Stimulated activated CD4-positive, alpha-beta T cell treated with anti-CD3 and anti-CD28 coated beads, TNF-alpha, amount 100 ng/mL, for 24 hours (primary cell): ENCODE measurements around the gene ZNF701.
"Not testable (repeated sequence)": the region's sequence is repeated elsewhere in the genome, so short reads cannot be mapped to it uniquely, and the experiment has no call there.

Experiments used
- DNase-seq, 3 experiments: peaks; one replicate each; pipeline ENCODE4 v3.0.0-alpha.2; 2020; ENCODE audit warnings: low read depth in 3 of 3

Gene ZNF701

DNA sequence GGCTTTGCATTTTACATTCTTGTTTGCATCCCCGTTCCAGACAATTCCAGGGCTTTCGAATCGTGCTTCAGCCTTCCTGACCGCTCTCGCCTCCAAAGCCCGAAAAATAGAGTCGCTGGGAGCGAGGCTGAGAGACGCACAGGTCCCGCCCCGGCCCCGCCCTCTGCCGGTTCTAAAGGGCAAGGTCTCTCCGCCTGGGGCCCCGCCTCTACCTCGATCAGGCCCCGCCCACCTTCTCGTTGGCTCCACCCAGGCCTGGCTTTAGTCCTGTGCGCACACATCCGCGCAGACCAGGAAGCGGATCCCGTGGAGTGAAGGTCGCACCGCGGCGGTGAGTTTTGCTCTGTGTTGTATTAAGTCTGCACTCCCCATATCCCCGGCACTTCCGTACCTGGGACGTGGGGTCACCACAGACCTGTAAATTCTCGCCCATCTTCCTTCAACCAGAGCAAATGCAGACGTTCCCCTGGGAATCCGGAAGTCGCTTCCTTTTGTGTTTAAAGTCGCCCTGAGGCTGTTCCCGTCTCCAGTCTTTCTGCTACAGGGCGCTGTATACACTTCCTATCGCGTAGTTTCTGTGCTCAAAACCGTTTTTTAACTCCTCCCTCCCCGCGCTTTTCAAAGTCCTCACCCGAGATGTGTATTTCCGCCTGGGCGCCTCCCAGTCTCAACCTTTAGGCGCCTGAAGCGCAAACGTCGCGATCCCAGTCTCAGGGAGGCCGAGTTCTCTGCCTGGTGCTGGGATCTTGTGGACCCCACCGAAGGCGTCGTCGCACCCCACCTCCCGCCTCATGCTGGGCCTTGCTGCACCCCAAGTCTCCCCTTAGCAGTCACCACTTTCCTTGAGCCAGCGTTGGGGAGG lies at the start of gene ZNF701:
ZNF701 (plus strand) TSS at position 288 of the 862 bp plus-strand sequence. CDS start 3,861 bp downstream, outside the sequence.
- DNase-seq: peak; percentile 89 to 93 (median 90)

DNA sequence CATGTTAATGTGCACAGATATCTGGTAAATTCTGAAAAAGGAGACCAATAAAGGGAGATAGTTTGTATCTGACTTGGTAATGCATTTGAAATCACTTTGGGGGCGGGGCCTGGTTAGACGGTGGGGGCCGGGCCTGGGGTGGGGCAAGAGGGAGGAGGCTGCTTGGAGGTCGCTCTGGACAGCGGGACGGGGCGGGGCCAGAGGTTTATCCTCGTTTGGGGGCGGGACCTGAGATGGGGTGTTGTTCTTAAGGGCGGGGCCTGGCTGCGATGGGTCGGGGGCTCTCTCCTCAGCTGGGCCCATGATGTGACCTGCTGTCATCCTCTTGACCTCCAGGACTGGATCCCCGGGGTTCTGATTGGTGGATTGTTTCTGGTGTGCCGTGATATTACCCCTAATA lies 47.5 kb upstream of the ZNF701 start:
- no peak for DNase-seq

DNA sequence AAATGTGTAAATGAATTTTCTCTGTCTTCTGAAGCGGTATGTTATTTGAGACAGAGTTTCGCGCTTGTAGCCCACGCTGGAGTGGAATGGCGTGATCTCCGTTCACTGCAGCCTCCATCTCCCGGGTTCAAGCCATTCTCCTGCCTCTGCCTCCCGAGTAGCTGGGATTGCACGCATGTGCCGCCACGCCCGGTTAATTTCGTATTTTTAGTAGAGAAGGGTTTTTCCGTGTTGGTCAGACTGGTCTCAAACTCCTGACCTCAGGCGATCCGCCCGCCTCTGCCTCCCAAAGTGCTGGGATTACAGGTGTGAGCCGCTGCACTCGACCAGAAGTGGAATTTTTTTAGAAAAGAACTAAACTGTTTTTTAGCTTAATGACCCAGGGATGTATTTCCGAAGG lies 46.0 kb upstream of the ZNF701 start:
- no peak for DNase-seq

DNA sequence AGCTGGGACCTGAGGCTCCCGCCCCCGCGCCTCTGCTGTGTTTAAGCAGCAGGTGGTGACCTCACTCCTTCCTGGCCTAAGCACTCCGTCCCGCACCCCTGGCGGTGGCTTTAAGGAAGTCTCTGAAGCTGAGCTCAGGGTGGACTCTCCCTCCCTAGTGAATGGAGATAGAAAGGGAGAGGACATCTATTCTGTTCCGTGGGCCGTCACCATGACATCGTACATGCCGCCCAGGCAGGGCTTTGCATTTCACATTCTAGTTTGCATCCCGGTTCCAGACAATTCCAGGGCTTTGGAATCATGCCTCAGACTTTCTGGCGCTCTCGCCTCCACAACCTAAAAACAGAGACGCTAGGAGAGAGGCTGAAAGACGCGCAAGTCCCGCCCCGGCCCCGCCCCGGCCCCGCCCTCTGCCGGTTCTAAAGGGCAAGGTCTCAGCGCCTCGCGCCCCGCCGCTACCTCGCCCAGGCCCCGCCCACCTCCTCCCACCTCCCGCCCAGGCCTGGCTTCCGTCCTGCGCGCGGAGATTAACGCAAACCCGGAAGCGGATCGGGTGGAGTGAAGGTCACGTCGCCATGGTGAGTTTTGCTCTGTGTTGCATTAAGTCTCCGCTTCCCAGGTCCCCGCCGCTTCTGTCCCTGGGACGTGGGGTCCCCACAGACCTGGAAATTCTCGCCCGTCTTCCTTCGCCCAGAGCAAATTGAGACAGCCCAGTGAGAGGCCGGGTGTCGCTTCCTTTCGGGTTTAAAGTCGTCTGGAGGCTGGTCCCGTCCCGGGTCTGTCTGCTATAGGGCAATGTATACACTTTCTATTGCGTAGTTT lies 42.7 kb upstream of the ZNF701 start, which contains the start of gene ZNF808:
ZNF808 (plus strand) TSS at position 535 of the 822 bp plus-strand sequence. CDS start 15,617 bp downstream, outside the sequence.
- peak; percentile 94 to 97 (median 95) for DNase-seq

DNA sequence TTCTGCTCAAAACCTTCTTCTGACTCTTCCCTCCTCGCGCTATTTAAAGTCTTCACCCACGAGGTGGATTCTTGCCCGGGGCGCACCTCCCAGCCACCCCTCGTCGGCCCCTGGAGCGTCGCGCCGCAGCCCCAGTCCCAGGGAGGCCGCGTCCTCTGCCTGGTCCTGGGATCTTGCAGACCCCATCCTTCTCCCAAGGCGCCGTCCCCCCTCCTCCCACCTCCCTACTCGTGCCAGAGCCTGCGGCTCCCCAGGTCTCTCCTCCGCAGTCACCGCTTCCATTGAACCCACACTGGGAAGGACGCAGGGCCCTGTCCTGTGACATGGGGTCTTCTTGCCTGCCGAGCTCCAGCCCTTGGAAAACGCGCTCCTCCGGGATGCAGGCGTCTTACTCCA lies 42.1 kb upstream of the ZNF701 start:
- no peak for DNase-seq

DNA sequence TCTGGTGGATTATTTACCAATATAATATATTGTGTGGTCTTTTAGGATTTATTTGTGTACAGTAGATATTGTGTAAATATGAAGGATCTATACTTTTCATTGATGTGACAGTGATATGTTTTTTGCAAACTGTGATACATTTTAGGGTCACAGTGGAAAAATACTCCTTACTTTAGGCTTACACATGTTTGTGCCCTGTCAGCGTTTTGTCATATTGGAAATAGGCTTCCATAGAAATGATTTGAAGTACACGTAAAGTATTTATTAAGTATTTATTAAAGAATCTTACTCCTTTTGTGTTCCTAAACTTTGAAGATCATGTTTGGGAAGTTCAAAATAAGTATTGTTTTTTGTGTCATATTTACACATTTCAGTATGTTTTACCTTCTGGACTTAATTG lies 37.6 kb upstream of the ZNF701 start:
- DNase-seq: no peak

DNA sequence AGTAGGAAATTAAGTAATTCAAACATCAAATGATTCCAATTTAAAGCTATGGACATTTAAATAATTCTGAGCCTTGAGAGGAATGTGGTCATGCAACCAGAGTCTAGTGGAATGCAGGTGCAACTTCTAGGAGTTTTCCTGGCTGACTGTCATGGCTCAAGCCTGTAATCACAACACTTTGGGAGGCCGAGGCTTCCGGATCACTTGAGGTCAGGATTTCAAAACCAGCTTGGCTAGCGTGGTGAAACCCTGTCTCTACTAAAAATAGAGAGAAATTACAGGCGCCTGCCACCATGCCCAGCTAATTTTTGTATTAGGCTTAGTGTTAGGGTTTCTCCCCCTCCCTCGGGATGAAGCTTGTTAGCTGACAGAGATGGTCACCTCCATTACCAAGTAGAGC lies 36.2 kb upstream of the ZNF701 start:
- DNase-seq: no peak

DNA sequence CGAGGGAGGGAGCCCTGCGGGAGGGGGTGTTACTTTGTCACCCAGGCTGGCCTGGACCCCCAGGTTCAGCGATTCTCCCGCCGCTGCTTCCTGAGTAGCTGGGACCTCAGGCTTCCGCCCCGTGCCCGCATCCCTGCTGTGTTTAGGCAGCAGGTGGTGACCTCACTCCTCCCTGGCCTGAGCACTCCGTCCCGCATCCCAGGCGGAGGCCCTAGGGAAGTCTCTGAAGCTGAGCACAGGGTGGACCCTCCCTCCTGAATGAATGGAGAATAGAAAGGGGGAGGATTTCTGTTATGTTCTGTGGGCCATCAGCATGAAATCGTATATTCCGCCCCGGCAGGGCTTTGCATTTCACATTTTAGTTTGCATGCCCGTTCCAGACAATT lies 34.7 kb upstream of the ZNF701 start:
- DNase-seq: not testable (repeated sequence)

DNA sequence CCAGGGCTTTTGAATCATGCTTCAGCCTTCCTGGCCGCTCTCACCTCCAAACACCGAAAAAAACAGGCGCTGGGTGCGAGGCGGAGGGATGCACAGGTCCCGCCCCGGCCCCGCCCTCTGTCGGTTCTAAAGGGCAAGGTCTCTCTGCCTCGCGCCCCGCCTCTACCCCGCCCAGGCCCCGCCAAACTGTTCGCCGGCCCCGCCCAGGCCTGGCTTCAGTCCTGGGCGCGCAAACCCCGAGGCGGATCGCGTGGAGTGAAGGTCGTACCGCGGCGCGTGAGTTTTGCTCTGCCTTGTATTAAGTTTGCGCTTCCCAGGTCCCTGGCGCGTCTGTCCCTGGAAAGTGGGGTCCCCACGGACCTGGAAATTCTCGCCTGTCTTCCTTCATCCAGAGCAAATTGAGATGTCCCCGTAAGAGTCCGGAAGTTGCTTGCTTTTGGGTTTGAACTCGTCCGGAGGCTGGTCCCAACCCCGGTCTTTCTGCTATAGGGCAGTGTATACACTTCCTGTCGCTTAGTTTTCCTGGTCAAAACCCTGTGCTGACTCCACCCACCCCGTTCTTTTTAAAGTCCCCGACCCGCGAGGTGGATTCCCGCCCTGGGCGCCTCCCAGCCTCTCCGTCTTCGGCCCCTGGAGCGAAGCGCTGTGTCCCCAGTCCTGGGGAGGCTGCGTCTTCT lies 34.2 kb upstream of the ZNF701 start:
- DNase-seq: peak; percentile 81 to 94 (median 89)

DNA sequence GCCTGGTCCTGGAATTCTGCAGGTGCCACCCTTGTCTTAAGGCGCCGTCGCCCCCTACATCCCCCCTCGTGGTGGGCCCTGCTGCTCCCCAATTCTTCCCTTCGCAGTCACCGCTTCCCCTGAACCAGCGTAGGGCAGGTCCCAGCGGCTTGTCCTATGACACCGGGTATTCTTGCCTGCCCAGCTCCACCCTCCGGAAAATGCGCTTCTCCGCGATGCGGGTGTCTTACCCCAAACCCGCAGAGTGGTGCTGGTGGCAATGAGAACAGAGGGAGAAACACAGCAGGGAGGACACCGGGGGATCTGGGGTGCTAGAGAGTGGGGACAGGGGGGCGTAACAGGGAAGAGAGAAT lies 33.7 kb upstream of the ZNF701 start:
- DNase-seq: peak in 2 of 3 experiments; percentile 8 to 20

DNA sequence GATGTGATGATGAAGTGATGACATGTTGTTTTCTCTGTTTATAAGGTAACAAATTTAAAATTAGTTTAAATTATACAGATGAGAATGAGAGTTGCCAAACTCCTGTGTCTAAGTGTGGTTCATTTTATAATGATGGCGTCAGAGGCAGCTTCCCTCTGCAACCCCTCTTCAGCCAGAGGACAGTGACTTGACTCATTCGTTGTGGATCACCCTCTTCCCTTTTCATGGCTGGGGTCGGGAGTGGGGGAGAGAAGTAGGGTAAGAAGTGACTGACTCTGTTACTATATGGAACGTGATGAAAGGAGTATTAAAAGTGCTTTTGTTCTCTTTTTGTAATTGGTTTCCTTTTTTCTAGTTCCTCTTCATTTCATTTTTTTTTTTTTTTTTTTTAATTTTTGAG lies 31.3 kb upstream of the ZNF701 start:
- not testable (repeated sequence) for DNase-seq

DNA sequence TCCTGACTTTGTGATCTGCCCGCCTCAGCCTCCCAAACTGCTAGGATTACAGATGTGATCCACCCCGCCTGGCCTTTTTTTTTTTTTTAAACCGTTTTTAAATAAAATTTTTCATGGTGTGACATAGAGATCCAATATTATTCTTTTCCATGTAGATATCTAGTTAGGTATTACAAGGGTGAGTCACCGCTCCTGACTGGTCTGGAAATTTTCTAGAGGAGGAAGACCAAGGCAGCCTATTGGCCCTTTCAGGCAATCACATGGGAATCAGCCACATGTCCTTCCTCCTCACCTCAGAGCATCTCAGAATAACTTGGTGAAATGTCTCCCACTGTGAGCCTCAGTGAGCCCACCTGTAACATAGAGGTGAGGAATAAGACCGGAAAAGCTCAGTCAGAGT lies 28.9 kb upstream of the ZNF701 start:
- DNase-seq: not testable (repeated sequence)

DNA sequence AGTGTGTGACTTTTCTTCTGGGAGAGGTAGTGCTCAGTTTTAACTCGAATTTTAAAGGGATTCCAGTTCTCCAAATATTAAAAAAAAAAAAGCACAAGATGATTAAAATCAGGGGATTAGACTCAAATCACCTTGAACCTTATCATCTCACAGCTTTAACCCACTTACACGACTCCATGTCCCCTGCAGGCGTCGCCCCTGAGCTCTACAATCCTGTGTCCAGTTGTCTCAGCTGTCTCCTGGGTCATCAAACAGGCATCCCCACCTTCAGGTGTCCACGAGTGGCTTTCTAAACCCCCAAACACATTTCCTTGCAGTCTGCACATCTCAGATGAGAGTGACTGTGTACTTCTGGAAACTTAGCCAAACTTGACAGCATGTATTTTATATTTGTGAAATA lies 28.5 kb upstream of the ZNF701 start:
- DNase-seq: no peak

DNA sequence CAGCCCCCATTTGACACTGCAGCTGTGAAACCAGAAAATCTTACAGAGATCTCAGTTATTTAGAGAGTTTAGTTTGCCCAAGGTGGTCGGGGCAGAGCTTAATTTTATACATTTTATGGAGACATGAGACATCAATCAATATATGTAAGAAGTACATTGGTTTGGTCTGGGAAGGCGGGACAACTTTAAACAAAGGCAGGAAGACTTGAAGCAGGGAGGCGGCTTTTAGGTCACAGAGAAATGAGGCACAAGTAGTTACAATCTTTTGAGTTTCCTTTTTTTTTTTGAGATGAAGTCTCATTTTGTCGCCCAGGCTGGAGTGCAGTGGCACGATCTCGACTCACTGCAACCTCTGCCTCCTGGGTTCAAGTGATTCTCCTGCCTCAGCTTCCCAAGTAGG lies 27.5 kb upstream of the ZNF701 start:
- not testable (repeated sequence) for DNase-seq

DNA sequence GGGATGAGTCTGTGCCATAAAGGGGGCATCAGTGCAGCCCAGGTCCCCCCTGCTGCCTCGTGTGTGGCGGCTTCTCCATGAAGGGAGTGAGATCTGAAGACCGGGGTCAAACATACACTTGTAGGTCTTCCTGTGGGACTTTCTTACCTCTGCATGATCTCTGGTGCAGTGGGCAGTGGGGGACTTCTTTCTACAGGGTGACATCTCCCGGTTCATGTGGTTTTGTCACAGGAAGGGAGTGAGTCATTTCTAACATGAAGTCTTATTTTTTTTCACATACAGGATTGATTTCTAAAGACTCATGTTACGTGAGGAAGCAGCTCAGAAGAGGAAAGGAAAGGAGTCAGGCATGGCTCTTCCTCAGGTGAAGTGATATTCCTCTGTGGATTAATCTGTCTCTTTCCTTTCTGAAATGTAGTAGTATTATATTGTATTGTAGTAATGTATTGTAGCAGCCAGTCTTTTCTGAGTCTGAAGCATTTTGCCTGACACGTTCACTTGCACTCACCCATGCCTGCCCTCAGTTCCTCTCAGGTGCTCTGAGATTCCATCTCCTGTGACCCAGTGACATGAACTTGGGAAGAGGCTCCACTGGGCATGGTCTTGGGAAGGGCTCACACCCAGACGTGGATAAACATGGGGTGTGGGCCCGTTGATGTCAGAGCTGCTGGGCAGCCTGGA lies 27.0 kb upstream of the ZNF701 start:
- no peak for DNase-seq

DNA sequence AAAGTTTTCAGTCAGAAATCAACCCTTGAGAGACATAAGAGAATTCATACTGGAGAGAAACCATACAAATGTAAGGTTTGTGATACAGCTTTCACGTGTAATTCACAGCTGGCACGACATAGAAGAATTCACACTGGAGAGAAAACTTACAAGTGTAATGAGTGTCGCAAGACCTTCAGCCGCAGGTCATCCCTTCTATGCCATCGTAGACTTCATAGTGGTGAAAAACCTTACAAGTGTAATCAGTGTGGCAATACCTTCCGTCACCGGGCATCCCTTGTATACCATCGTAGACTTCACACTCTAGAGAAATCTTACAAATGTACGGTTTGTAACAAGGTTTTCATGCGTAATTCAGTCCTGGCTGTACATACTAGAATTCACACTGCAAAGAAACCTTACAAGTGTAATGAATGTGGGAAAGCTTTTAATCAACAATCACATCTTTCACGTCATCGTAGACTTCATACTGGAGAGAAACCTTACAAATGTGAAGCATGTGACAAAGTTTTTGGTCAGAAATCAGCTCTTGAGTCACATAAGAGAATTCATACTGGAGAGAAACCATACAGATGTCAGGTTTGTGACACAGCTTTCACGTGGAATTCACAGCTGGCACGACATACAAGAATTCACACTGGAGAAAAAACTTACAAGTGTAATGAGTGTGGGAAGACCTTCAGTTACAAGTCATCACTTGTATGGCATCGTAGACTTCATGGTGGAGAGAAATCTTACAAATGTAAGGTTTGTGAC lies 15.7 kb upstream of the ZNF701 start:
- DNase-seq: no peak

DNA sequence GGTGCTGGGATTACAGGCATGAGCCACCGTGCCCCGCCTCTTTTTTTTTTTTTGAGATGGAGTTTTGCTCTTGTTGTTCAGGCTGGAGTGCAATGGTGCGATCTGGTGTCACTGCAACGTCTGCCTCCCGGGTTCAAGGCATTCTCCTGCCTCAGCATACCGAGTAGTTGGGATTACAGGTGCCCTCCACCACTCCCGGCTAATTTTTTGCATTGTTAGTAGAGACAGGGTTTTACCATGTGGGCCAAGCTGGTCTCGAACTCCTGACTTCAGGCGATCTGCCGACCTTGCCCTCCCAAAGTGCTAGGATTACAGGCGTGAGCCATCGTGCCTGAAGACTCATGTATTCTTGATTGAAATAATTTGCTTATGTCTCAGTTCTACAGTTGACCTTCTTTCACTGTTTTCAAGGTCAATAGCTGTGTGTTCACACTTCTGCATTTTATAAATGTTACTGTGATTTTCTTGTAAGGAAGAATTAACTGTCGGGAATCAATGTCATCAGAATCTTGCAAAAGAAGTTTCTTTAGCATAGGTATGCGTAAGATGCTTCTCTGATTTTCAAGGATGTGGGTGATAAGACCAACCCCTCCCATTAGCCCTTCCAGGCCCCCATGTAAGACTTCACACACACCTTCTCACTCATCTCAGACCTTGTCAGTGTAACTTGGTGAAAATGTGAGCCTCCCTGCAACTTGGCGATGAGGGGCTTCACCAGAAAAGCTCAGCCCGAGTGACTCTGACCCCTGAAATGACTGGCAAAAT lies 12.7 kb upstream of the ZNF701 start:
- DNase-seq: no peak

DNA sequence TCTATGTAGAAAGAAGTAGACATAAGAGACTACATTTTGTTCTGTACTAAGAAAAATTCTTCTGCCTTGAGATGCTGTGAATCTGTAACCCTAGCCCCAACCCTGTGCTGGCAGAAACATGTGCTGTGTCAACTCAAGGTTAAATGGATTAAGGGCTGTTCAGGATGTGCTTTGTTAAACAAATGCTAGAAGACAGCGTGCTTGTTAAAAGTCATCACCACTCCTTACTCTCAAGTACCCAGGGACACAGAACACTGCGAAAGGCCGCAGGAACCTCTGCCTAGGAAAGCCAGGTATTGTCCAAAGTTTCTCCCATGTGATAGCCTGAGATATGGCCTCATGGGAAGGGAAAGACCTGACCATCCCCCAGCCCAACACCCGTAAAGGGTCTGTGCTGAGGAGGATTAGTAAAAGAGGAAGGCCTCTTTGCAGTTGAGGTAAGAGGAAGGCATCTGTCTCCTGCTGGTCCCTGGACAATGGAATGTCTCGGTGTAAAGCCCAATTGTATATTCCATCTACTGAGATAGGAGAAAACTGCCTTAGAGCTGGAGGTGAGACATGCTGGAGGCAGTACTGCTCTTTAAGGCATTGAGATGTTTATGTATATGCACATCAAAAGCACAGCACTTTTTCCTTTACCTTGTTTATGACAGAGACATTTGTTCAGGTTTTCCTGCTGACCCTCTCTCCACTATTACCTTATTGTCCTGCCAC lies 11.2 kb upstream of the ZNF701 start:
- not testable (repeated sequence) for DNase-seq

DNA sequence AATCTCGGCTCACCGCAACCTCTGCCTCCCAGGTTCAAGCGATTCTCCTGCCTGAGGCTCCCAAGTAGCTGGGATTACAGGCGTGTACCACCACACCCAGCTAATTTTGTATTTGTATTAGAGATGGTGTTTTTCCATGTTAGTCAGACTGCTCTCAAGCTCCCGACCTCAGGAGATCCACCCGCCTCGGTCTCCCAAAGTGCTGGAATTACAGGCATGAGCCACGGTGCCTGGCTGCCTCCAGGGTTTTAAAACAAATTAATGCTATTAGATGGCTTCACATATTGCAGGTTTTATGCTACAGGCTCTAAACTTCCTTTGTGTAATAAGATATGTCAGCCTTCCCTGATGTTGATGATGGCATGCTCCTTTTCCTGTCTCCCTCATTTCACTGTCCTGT lies 8.5 kb upstream of the ZNF701 start:
- not testable (repeated sequence) for DNase-seq
